Cardiac muscle cell (in vitro differentiated cells and primary cell): ENCODE results near the gene ASPA. TPM values are rescaled to one million over a fixed set of nuclear protein-coding genes. Genes with fewer than 3 reads are reported as not detected.
"Not testable (repeated sequence)": the region's sequence is repeated elsewhere in the genome, so short reads cannot be mapped to it uniquely, and the experiment has no call there.

ENCODE experiments used
- DNase-seq, 2 donors: peaks; one replicate each; pipeline versions ENCODE4 v3.0.0 to v3.0.0-alpha.2; 2010 to 2017; ENCODE audit warnings: low read depth in 1 of 2, low spot score in 1 of 2
- H3K27ac ChIP-seq: fragments of 200-600 bp; sonication (generic); 2 replicates; pipeline ENCODE4 v1.5.1; 2016
- H3K27me3 ChIP-seq: fragments of 200-600 bp; sonication (generic); 2 replicates; pipeline ENCODE4 v1.6.0; 2016; ENCODE audit warnings: control low read depth
- H3K36me3 ChIP-seq: fragments of 200-600 bp; sonication (generic); 2 replicates; pipeline ENCODE4 v1.5.1; 2016; ENCODE audit warnings: control low read depth
- H3K4me1 ChIP-seq: fragments of 200-600 bp; sonication (generic); 2 replicates; pipeline ENCODE4 v1.8.1; 2017; ENCODE audit warnings: low read depth, mild to moderate bottlenecking, mixed run types
- H3K4me3 ChIP-seq: fragments of 200-600 bp; sonication (generic); 2 replicates; pipeline ENCODE4 v1.5.1; 2016; ENCODE audit warnings: mild to moderate bottlenecking
- H3K9me3 ChIP-seq: fragments of 200-600 bp; sonication (generic); 2 replicates; pipeline ENCODE4 v1.5.1; 2017; ENCODE audit warnings: low read depth, mild to moderate bottlenecking, control low read depth
- polyA plus RNA-seq: library from polyadenylated mRNA; unstranded; fragments of >200 nt; fragmentation: Nextera tagmentation; extraction: Ambion mirVana; gene quantifications from 2 replicates; pipeline ENCODE4 v1.2.1, GENCODE V29; 2016
- total RNA-seq: library from RNA; depleted of rRNA; stranded (reverse); fragments of >200 nt; gene quantifications from 2 replicates; pipeline ENCODE4 v1.2.3, GENCODE V29; 2016
- TF ChIP-seq, protein P1 (sequence below): IDR thresholded peaks from 2 replicates; pipeline ENCODE4 v1.5.1; 2012; ENCODE audit warnings: low read depth, mild to moderate bottlenecking, low read length

Gene ASPA
- total and polyA plus RNA-seq, 2 experiments from 2014 or later: not detected

DNA sequence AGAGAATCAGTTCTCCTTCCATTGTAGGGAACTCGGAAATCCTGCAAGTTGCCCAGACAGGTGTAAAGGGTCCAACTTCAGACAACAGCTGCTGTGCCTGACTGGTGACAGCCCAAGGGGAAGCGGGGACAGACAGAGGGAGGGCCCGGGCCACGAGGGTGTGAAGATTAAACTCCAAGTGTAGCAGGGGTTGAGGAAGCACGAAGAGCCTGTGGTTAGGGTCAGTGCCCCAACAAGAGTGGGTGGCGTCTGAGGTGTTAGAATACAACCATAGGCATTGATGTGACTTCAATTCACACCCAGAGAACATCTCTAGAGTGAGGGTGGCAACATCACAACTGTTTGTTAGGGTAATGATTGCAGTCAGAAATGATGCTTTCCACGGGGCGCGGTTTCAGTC, 39.1 kb downstream of the ASPA start:
- Histone ChIP-seq H3K4me3 (no peak overlapping the region), H3K27ac (no peak overlapping the region), H3K4me1 (peaks cover 9% of the 10 kb centered on the region), H3K9me3 (no peaks in the 10 kb centered on the region), H3K27me3 (no peaks in the 10 kb centered on the region), H3K36me3 (no peaks in the 10 kb centered on the region)
- no peak for DNase-seq
- TF ChIP-seq, protein P1, sequence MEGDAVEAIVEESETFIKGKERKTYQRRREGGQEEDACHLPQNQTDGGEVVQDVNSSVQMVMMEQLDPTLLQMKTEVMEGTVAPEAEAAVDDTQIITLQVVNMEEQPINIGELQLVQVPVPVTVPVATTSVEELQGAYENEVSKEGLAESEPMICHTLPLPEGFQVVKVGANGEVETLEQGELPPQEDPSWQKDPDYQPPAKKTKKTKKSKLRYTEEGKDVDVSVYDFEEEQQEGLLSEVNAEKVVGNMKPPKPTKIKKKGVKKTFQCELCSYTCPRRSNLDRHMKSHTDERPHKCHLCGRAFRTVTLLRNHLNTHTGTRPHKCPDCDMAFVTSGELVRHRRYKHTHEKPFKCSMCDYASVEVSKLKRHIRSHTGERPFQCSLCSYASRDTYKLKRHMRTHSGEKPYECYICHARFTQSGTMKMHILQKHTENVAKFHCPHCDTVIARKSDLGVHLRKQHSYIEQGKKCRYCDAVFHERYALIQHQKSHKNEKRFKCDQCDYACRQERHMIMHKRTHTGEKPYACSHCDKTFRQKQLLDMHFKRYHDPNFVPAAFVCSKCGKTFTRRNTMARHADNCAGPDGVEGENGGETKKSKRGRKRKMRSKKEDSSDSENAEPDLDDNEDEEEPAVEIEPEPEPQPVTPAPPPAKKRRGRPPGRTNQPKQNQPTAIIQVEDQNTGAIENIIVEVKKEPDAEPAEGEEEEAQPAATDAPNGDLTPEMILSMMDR: no peak

DNA sequence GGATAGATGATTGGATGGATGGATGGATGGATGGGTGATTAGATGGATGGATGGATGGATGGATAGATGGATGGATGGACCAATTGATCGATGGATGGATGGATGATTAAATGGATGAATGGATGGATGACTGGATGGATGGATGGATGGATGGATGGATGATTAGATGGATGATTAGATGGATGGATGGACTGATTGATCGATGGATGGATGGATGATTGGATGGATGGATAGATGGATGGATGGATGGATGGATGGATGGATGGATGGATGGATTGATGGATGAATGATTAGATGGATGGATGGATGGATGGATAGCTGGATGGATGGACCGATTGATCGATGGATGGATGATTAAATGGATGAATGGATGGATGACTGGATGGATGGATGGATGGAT, 43.7 kb downstream of the ASPA start:
- not testable (repeated sequence) for H3K36me3 ChIP-seq, H3K4me3 ChIP-seq, H3K27ac ChIP-seq, H3K9me3 ChIP-seq, DNase-seq, H3K4me1 ChIP-seq, H3K27me3 ChIP-seq

DNA sequence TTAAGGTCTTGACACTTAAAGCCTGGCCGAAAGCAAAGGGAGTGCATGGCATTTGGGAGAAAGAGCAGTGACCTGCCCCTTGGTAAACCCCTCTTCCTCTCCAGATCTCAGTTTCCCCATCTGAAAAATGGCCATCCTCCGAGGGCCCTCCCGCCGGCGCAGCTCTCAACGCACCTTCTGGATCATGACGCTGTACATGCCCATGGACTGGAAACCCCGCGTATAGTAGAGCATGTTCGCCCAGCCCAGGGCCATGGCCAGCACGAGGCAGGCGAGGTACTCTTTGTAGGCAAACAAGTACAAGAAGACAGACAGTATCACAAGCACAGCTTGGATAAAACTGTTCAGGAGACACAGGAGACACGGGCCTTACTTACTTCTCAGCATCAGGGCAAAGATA, 48.2 kb downstream of the ASPA start:
- no peaks in the 10 kb centered on the region for H3K4me1 ChIP-seq
- no peaks in the 10 kb centered on the region for H3K36me3 ChIP-seq
- H3K9me3 ChIP-seq: no peaks in the 10 kb centered on the region
- no peak overlapping the region for H3K4me3 ChIP-seq
- H3K27me3 ChIP-seq: no peaks in the 10 kb centered on the region
- DNase-seq: no peak
- TF ChIP-seq, protein P1: no peak
- no peak overlapping the region for H3K27ac ChIP-seq

DNA sequence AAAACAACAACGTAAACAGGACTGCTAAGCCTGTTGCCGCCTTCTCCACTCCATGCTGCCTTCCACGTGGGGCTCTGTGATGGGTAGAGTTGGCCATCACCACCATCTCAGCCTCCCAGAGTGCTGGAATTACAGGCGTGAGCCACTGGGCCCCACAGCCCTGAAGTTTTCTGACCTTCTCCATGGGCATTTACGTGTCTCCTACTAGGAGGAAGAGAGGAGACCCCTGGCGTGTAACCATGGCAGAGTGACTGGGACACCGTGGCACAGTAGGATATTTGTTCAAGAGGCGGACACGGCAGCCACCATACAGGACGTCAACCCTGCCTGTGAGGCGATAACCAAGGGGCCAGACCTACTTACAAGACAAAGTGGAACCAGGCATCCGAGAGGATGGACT, 50.7 kb downstream of the ASPA start:
- no peak overlapping the region for H3K27ac ChIP-seq
- H3K27me3 ChIP-seq: no peaks in the 10 kb centered on the region
- no peaks in the 10 kb centered on the region for H3K9me3 ChIP-seq
- DNase-seq: no peak
- H3K4me1 ChIP-seq: peaks cover 7% of the 10 kb centered on the region
- H3K36me3 ChIP-seq: no peaks in the 10 kb centered on the region
- TF ChIP-seq, protein P1: no peak
- no peak overlapping the region for H3K4me3 ChIP-seq

DNA sequence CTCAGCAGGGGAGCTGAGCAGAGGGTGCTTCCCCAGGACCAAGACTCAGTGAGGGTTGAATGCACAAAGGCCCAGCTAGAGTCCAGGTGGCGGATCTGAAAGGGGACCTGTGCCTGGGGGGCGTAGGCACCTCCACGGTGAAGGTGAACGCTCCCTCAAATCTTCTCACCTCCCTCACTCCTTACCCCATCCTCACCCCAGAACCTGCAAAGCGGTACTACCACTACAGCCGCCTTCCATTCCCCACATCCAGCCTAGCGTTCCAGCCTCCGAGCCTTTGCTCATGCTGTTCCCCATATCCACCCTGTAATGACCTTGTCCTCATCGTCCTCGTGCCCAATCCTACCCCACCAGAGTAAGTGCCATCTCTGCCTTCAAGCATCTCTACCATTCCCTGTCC, 51.2 kb downstream of the ASPA start:
- H3K4me1 ChIP-seq: peaks cover 7% of the 10 kb centered on the region
- no peaks in the 10 kb centered on the region for H3K9me3 ChIP-seq
- TF ChIP-seq, protein P1: no peak
- no peaks in the 10 kb centered on the region for H3K27me3 ChIP-seq
- H3K4me3 ChIP-seq: no peak overlapping the region
- no peak for DNase-seq
- no peak overlapping the region for H3K27ac ChIP-seq
- H3K36me3 ChIP-seq: no peaks in the 10 kb centered on the region

DNA sequence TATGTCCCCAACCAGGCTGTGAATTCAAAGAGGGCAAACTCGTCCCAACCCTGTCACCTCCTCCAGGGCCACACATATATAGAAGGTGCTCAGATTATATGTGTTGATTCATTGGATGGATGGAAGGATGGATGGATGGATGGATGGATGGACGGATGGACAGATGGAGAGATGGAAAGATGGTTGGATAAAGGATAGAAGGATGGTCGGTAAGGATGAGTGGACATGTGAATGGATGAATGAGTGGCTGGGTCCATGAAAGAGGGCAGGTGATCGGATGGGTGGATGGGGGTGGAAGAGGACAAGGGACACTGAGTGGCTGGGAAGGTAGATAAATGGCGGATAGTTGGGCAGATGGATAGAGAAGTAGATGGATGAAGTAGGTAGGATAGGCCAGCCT, 51.7 kb downstream of the ASPA start:
- Histone ChIP-seq H3K27me3 (no peaks in the 10 kb centered on the region), H3K4me3 (no peak overlapping the region), H3K9me3 (no peaks in the 10 kb centered on the region), H3K27ac (no peak overlapping the region), H3K4me1 (peaks cover 7% of the 10 kb centered on the region), H3K36me3 (no peaks in the 10 kb centered on the region)
- no peak for DNase-seq
- TF ChIP-seq, protein P1: no peak
